Measurements from ENCODE around the gene PTPRG. TPM values are rescaled to one million over a fixed set of nuclear protein-coding genes. Genes with fewer than 3 reads are reported as not detected.

PTPRG gene
- total and polyA plus RNA-seq, 4 donors, result 3.6 to 35.6 (median 8.1) TPM

DNA sequence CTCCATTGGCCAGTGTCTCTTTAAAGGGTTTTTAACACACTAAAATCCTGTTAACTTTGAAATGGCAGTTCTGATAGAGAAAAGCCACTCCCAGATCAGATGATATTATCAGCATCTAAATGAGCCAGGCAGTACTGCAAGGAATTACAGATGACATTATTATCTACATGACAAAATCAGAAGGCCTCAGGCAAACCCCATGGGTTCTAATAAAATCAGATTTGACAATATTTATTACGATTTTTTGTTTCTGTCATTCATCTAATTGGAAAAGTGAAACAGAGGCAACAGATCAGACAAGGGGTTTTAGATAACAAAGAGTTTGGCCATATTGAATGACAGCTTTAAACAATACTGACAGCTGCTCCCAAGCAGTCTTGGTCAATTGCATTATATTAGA is 699.3 kb downstream of the PTPRG start:
- 94% methylated on average over 1 of the region's 1 CpG for WGBS
- H3K27ac ChIP-seq (ENCODE audit: low read depth in 1 of 2, low read length in 2 of 2), result no peak overlapping the region

DNA sequence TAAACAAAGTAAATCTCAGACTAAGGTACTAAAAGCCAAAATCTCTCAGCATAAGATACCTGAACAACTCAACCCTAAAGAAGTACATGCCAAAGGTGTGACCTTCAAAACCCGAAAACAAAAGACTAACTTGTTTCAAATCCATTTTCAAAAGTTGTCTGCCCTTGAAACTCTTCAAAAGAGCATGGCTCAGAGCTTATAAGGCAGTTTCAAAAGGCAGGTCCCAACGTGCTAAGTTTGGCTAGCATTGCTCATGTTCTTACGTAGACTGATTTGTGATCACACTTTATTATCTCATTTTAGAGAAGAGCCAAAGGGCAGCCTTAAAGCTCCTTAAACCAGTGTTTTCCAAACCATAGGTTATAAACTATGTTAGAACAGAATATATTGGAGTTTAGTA is 699.8 kb downstream of the PTPRG start:
- no peak for DNase-seq (ENCODE audit: low spot score)
- 85% methylated on average over 3 of the region's 3 CpGs for WGBS
- H3K9ac ChIP-seq (ENCODE audit: low read depth in 1 of 2, low read length in 2 of 2), result no peak overlapping the region
- no peak for TF ChIP-seq GABPA (IDR thresholded peaks at IDR 0.05 in 1 of 2, conservative IDR thresholded peaks at IDR 0.05 in 1 of 2)
- no peak for TF ChIP-seq FOXA2 (IDR thresholded peaks at IDR 0.05)
- no peak for TF ChIP-seq JUND (IDR thresholded peaks at IDR 0.05)
- TF ChIP-seq RXRA (IDR thresholded peaks at IDR 0.05), result no peak
- TF ChIP-seq, protein P1, sequence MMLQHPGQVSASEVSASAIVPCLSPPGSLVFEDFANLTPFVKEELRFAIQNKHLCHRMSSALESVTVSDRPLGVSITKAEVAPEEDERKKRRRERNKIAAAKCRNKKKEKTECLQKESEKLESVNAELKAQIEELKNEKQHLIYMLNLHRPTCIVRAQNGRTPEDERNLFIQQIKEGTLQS (IDR thresholded peaks at IDR 0.05), result no peak
- no peak for TF ChIP-seq NR2F2 (IDR thresholded peaks at IDR 0.05)
- no peak for TF ChIP-seq YY1 (IDR thresholded peaks at IDR 0.05)
- TF ChIP-seq, protein P2, sequence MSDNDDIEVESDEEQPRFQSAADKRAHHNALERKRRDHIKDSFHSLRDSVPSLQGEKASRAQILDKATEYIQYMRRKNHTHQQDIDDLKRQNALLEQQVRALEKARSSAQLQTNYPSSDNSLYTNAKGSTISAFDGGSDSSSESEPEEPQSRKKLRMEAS (IDR thresholded peaks at IDR 0.05), result no peak
- TF ChIP-seq SP1 (IDR thresholded peaks at IDR 0.05), result no peak
- TF ChIP-seq HNF4A (conservative IDR thresholded peaks at IDR 0.05), result no peak
- TF ChIP-seq, protein P3, sequence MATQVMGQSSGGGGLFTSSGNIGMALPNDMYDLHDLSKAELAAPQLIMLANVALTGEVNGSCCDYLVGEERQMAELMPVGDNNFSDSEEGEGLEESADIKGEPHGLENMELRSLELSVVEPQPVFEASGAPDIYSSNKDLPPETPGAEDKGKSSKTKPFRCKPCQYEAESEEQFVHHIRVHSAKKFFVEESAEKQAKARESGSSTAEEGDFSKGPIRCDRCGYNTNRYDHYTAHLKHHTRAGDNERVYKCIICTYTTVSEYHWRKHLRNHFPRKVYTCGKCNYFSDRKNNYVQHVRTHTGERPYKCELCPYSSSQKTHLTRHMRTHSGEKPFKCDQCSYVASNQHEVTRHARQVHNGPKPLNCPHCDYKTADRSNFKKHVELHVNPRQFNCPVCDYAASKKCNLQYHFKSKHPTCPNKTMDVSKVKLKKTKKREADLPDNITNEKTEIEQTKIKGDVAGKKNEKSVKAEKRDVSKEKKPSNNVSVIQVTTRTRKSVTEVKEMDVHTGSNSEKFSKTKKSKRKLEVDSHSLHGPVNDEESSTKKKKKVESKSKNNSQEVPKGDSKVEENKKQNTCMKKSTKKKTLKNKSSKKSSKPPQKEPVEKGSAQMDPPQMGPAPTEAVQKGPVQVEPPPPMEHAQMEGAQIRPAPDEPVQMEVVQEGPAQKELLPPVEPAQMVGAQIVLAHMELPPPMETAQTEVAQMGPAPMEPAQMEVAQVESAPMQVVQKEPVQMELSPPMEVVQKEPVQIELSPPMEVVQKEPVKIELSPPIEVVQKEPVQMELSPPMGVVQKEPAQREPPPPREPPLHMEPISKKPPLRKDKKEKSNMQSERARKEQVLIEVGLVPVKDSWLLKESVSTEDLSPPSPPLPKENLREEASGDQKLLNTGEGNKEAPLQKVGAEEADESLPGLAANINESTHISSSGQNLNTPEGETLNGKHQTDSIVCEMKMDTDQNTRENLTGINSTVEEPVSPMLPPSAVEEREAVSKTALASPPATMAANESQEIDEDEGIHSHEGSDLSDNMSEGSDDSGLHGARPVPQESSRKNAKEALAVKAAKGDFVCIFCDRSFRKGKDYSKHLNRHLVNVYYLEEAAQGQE (IDR thresholded peaks at IDR 0.05), result no peak
- TF ChIP-seq, protein P4, sequence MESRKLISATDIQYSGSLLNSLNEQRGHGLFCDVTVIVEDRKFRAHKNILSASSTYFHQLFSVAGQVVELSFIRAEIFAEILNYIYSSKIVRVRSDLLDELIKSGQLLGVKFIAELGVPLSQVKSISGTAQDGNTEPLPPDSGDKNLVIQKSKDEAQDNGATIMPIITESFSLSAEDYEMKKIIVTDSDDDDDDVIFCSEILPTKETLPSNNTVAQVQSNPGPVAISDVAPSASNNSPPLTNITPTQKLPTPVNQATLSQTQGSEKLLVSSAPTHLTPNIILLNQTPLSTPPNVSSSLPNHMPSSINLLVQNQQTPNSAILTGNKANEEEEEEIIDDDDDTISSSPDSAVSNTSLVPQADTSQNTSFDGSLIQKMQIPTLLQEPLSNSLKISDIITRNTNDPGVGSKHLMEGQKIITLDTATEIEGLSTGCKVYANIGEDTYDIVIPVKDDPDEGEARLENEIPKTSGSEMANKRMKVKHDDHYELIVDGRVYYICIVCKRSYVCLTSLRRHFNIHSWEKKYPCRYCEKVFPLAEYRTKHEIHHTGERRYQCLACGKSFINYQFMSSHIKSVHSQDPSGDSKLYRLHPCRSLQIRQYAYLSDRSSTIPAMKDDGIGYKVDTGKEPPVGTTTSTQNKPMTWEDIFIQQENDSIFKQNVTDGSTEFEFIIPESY (IDR thresholded peaks at IDR 0.05), result no peak

More for the DNA sequence above, 699.3 kb downstream of the PTPRG start:
- H3K4me1 ChIP-seq (ENCODE audit: control insufficient read depth in 4 of 4, insufficient read depth in 4 of 4, low read length in 3 of 4), result peaks cover 0 to 5% (median under 1%) of the 10 kb centered on the region in 4 donors
- H3K9ac ChIP-seq (ENCODE audit: low read depth in 1 of 2, low read length in 2 of 2), result no peak overlapping the region
- no peaks in the 10 kb centered on the region for H3K9me3 ChIP-seq (ENCODE audit: control insufficient read depth in 4 of 4, low read length in 3 of 4)
- peaks cover 0 to 4% (median 1%) of the 10 kb centered on the region in 4 donors for H3K36me3 ChIP-seq (ENCODE audit: control insufficient read depth in 4 of 4, insufficient read depth in 3 of 4, low read depth in 1 of 4, low read length in 3 of 4)
- no peak for DNase-seq (ENCODE audit: low spot score)
- no peak overlapping the region for H3K4me3 ChIP-seq (ENCODE audit: low read depth in 1 of 3, low read length in 3 of 3)
- no peaks in the 10 kb centered on the region for H3K27me3 ChIP-seq (ENCODE audit: control insufficient read depth in 4 of 4, insufficient read depth in 4 of 4, low read length in 3 of 4)
- TF ChIP-seq TAF1 (conservative IDR thresholded peaks at IDR 0.05), result no peak
- TF ChIP-seq, protein P1 (IDR thresholded peaks at IDR 0.05), result no peak
- TF ChIP-seq HNF4A (conservative IDR thresholded peaks at IDR 0.05), result no peak
- no peak for TF ChIP-seq EGR1 (IDR thresholded peaks at IDR 0.05; ENCODE audit: low read depth in 2 of 2)
- TF ChIP-seq FOXA1 (IDR thresholded peaks at IDR 0.05), result no peak
- TF ChIP-seq NR2F2 (IDR thresholded peaks at IDR 0.05), result no peak
- TF ChIP-seq, protein P4 (IDR thresholded peaks at IDR 0.05), result no peak
- no peak for TF ChIP-seq JUND (IDR thresholded peaks at IDR 0.05)
- TF ChIP-seq, protein P2 (IDR thresholded peaks at IDR 0.05), result no peak
- TF ChIP-seq, protein P3 (IDR thresholded peaks at IDR 0.05), result no peak
- TF ChIP-seq RAD21 (IDR thresholded peaks at IDR 0.05), result no peak
- no peak for TF ChIP-seq HNF4G (IDR thresholded peaks at IDR 0.05)
- TF ChIP-seq YY1 (IDR thresholded peaks at IDR 0.05), result no peak
- no peak for TF ChIP-seq SP1 (IDR thresholded peaks at IDR 0.05)
- no peak for TF ChIP-seq RXRA (IDR thresholded peaks at IDR 0.05)

More for the DNA sequence above, 699.8 kb downstream of the PTPRG start:
- H3K36me3 ChIP-seq (ENCODE audit: control insufficient read depth in 4 of 4, insufficient read depth in 3 of 4, low read depth in 1 of 4, low read length in 3 of 4), result peaks cover 0 to 2% (median under 1%) of the 10 kb centered on the region in 4 donors
- no peaks in the 10 kb centered on the region for H3K9me3 ChIP-seq (ENCODE audit: control insufficient read depth in 4 of 4, low read length in 3 of 4)
- H3K27ac ChIP-seq (ENCODE audit: low read depth in 1 of 2, low read length in 2 of 2), result no peak overlapping the region
- H3K4me3 ChIP-seq (ENCODE audit: low read depth in 1 of 3, low read length in 3 of 3), result no peak overlapping the region
- H3K27me3 ChIP-seq (ENCODE audit: control insufficient read depth in 4 of 4, insufficient read depth in 4 of 4, low read length in 3 of 4), result no peaks in the 10 kb centered on the region
- peaks cover 0 to 9% (median 4%) of the 10 kb centered on the region in 4 donors for H3K4me1 ChIP-seq (ENCODE audit: control insufficient read depth in 4 of 4, insufficient read depth in 4 of 4, low read length in 3 of 4)

All from liver (tissue), 9 donors.